ENCODE results near the gene PRKAR2B. TPM values are rescaled to one million over a fixed set of nuclear protein-coding genes. Genes with fewer than 3 reads are reported as not detected.
"Not testable (repeated sequence)": the region's sequence is repeated elsewhere in the genome, so short reads cannot be mapped to it uniquely, and the experiment has no call there.

Gene PRKAR2B
- total RNA-seq, 2 donors from 2014 or later, result 0.71 to 1.7 TPM

DNA sequence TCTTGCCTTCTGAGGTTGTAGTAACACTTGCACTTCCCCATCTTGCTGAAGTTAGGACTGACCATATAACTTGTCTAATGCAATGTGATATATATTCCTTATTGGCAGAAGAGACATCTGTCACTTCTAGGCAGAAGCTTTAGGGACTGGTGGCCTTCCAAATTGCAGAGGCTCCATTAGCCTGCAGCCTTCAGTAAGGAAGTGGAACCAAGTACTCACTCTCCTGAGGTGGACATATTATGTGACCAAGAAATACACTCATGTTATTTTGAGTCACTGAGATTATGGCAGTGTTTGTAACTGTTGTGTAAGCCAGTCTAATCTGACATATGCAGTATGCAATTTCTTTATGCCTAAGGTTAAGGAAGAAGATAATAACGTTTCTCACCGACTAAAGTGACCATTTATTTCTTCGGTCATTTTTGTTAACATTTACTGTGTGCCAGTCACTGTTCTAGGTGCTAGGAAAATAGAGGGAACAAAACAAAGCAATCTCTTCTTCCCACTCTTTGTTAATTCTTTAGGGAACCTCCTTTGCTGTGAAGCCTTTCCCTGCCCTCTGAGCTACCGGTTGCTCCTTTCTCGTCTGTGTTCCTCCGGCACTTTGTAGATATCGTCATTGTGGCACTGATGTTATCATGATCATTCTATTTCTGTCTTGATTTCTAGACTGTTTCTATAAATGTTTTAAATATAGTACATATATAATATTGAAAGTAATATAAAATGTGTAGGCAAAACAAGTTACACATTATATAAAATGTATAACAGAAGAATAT, 71.4 kb downstream of the PRKAR2B start:
- H3K27ac Mint-ChIP-seq, result peak overlapping the region in 1 of 2 donors; percentile 57
- H3K36me3 Mint-ChIP-seq, result no peaks in the 10 kb centered on the region
- ATAC-seq (no peak), DNase-seq (ENCODE audit: low spot score in 2 of 2) (no peak)
- no peaks in the 10 kb centered on the region for H3K9me3 Mint-ChIP-seq

DNA sequence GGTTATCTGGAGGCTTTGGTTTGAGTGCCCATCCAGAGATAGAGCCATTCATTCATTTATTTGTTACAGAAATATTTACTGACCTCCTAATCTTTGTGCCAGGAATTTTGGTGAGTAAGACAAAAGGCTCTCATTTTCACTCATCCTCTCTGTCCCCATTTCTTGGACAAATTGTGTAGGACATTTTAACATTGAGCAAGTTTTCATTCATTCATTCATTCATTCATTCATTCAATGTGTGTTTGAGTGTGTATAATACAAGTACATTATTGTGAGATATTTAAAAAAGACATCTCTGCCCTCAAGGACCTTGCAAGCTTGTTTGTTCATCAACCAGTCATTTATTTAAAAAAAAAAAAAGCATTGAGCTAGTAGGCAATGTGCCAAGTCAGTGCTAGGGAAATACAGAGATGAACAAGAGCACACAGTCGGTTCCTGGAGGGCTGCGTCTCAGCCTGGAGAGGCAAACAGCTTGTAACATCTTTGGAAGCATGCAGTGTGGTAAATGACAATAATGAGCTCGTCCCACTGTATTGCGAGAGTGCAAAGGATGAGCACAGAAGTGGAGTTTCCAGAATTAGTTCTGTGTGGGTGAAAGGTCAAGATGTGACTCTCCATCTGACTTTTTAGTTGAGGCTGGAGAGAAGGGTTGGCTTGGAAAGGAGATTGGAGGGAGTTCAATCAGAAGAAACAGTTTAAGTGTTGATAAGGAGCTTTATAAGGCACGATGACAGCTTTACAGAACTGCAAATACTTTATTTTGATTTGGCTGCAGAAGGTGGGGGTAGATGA, 73.8 kb downstream of the PRKAR2B start:
- no peak for ATAC-seq
- Mint-ChIP-seq H3K36me3 (no peaks in the 10 kb centered on the region), H3K9me3 (no peaks in the 10 kb centered on the region), H3K27ac (no peak overlapping the region)
- DNase-seq (ENCODE audit: low spot score in 2 of 2), result no peak

DNA sequence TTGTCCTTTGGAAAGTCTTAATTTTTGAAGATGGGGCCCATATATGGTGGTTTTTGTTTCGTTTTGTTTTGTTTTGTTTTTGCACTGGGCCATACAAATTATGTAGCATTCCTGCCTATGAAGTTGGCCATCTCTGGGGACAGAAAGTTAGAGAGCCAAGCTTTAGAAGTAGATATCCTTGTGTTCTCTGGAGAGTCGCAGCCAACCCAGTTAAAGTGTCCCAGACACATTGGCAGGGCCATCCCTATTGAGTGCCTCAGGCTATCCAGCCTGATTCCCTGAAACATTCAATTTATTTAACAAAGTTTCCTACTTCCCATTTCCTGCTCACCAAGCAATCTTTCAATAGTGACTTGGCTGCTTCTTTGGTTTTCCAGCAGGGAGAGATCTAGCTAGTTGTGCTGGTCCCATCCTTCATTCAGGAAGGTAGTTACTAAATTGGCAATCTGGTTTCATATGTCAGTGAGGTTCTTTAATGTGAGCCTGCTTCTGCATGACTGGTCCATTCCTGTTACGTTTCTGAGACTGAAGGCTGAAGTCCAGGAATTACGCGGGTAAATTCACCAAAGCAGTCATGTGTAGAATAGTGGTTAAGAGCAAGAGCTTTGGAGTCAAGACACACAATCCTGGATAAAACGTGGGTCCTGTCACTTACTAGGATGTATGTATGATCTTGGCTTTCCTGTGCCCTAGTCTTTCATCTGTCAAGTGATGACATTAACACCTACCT, 75.0 kb downstream of the PRKAR2B start:
- Mint-ChIP-seq H3K36me3 (no peaks in the 10 kb centered on the region), H3K9me3 (no peaks in the 10 kb centered on the region), H3K27ac (no peak overlapping the region)
- no peak for DNase-seq (ENCODE audit: low spot score in 2 of 2)
- no peak for ATAC-seq

DNA sequence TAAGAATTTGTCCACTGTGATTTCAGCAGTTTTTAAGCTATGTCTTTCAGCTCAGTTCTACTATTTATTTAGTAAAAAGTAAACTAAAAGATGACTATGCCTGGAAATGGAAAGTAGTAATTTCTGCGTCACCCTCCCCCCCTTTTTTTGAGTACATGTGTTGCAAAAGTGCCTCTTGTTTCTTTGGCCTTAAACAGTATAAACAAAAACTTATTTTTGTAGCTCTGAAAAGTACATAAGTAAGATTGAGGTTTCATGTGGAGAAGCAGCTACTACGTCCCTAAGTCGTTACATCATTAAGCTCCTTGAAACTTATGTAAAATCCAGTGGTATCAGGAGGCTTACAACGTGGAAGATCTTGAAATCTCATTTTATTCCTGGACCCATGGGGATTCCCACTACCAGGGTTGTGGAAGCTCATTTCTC, 78.0 kb downstream of the PRKAR2B start:
- Mint-ChIP-seq H3K36me3 (no peaks in the 10 kb centered on the region), H3K27ac (no peak overlapping the region), H3K9me3 (no peaks in the 10 kb centered on the region)
- ATAC-seq (no peak), DNase-seq (ENCODE audit: low spot score in 2 of 2) (no peak)

DNA sequence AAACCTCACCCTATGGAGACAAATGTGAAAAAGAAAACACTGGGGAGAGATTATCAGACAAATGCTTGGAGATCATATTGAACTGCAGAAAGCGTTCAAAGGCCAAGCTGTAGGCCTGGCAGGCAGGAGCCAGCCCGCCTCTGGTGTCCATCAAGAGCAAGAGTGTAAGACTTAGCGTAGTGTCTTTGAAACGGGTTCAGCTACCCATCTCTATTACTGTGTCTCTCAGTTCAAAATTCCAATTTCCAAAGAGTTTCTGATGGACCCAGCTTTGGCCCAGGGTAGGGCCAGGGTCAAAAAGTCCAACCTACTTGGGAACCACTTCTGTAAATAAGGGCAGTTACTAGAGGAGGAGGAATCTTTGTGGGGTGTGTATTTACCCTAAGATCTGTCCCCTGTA, 78.9 kb downstream of the PRKAR2B start:
- Mint-ChIP-seq H3K9me3 (no peaks in the 10 kb centered on the region), H3K36me3 (no peaks in the 10 kb centered on the region), H3K27ac (no peak overlapping the region)
- ATAC-seq (no peak), DNase-seq (ENCODE audit: low spot score in 2 of 2) (no peak)

DNA sequence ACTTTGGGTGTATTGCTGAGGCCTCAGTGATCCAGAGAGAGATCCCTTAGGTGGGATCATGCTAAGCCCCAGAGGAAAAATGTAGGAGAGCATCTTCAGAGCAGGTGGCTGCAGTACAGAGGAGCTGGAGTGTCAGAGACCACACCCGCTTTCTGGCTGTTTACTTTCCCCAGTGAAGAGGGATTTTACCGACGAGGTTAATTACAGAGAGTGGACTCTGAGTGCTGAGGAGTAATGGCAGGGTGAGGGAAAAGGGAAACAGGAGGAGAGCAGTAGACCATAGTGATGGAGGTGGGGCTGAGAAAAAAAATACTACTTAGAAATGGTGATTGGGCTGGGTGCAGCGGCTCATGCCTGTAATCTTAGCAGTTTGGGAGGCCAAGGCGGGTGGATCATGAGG, 81.0 kb downstream of the PRKAR2B start:
- ATAC-seq (no peak), DNase-seq (ENCODE audit: low spot score in 2 of 2) (no peak)
- Mint-ChIP-seq H3K36me3 (no peaks in the 10 kb centered on the region), H3K27ac (peak overlapping the region; percentile 67 to 80), H3K9me3 (no peaks in the 10 kb centered on the region)

DNA sequence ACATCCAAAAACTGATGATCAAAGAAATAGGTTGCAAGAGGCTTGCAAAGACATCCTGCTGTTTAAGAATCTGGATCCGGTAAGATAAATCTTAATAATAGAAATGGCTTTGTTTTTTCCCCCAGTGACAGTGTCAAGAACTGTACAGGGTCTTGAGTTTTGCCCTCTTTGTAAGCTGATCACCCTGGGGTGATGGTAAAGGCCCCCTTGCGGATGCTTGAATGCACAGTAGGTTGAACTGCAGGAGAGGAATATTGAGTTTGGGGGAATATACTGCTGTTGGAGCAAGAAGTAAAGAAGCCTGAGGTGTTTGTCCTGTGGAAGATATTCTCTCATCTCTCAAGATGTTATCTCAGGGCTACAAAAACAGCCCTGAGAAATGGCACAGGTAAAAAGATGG, 83.7 kb downstream of the PRKAR2B start:
- no peak for ATAC-seq
- Mint-ChIP-seq H3K27ac (no peak overlapping the region), H3K36me3 (no peaks in the 10 kb centered on the region), H3K9me3 (no peaks in the 10 kb centered on the region)
- DNase-seq (ENCODE audit: low spot score in 2 of 2), result no peak

DNA sequence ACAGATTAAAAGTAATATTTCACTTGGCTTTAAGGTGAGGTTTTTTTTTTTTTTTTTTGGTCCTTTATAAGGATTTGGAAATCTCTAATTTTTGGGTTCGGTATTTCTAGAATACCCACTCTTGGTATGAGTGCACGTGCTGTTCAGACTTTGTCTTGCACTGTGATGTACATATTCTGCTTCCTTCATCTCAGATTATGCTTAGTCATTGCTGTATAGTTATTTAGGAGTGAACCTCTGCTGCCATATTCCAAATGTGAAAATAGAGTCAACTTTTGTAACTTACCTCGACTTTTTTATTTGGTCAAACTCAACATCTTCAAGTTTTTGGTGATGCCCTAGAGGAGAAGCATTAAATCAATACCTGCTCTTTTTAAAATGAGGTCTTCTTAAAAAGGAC, 84.2 kb downstream of the PRKAR2B start:
- Mint-ChIP-seq H3K9me3 (no peaks in the 10 kb centered on the region), H3K27ac (no peak overlapping the region), H3K36me3 (no peaks in the 10 kb centered on the region)
- ATAC-seq (no peak), DNase-seq (ENCODE audit: low spot score in 2 of 2) (no peak)

DNA sequence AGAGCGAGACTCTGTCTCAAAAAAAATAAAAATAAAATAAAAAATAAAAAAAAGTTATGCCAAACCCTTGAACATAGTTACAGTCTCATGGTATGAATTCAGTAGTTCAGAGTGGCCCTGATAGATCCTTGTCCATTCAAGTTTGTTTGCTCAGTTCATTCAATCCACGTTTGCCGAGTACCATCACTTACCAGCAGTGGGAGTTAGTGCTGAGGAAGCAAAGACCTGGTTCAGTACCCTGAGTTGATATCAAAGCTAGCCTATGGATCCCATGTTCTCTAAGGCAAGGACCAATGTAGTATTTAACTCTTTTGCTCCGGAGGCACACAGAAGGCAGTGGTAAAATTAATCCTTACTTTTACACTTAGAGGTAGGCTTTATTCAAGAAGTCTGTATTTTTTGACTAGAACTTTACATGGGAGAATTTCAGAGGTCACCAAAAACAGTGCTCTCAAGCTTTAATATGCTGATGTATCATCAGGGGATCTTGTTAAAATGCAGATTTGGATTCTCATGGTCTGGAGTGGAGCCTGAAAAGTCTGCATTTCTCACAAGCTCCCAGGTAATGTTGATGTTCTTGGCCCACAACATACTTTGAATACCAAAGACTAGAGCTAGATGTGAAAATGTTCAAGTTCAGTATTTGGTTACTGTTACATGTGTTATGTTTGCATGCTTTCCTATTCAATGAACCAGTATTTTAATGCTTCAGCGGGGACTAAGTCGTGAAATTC, 86.1 kb downstream of the PRKAR2B start:
- Mint-ChIP-seq H3K36me3 (no peaks in the 10 kb centered on the region), H3K9me3 (no peaks in the 10 kb centered on the region), H3K27ac (no peak overlapping the region)
- ATAC-seq (no peak), DNase-seq (ENCODE audit: low spot score in 2 of 2) (no peak)

DNA sequence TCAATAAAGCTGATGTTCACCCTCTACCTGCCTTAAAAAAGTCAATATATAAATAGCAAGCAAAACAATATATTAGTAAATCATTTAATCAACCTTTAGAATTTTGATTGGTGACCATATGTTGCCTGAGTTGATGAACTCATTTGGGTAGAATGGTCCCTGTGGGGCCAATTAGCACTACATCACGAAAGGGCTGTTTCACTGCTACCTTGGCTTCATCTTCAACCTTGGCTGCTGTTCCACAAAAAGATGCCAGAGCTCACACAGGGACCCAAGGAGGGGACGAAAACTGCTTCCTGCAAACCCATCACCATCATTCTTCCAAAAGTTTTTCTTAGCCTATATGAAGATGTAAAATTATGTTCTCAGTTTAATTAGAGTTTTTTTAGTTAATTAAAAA, 88.9 kb downstream of the PRKAR2B start:
- no peak for ATAC-seq
- H3K36me3 Mint-ChIP-seq, result no peaks in the 10 kb centered on the region
- H3K27ac Mint-ChIP-seq, result no peak overlapping the region
- no peaks in the 10 kb centered on the region for H3K9me3 Mint-ChIP-seq
- DNase-seq (ENCODE audit: low spot score in 2 of 2), result no peak

DNA sequence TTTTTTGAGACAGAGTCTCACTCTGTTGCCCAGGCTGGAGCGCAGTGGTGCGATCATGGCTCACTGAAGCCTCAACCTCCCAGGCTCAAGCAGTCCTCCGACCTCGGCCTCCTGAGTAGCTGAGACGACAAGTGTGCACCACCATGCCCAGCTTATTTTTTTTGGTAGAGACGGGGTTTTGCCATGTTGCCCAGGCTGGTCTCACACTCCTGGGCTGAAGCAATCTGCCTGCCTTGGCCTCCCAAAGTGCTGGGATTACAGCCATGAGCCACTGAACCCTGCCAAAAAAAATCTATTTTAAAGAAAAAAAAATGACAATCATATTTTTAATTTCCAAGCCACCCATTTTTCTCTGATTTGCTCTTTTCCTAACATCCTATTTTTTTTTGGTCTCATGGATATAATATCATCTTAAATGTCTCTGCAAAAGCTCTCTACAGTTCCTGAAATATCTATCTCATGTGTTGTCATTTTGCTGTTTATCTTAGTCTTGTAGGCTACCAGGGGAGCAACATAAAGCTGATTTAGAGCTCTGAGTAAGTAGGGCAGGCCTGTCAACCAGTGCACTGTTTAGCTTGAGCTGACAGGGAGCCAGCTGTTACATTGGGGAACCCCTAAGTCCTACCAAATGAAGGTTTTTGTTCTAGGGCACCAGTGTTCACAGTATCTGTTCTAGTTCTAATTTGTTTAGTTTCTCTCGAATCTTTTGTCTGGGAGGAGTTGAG, 94.4 kb downstream of the PRKAR2B start:
- DNase-seq (ENCODE audit: low spot score in 2 of 2) (no peak), ATAC-seq (no peak)
- Mint-ChIP-seq H3K27ac (no peak overlapping the region), H3K36me3 (no peaks in the 10 kb centered on the region), H3K9me3 (no peaks in the 10 kb centered on the region)

DNA sequence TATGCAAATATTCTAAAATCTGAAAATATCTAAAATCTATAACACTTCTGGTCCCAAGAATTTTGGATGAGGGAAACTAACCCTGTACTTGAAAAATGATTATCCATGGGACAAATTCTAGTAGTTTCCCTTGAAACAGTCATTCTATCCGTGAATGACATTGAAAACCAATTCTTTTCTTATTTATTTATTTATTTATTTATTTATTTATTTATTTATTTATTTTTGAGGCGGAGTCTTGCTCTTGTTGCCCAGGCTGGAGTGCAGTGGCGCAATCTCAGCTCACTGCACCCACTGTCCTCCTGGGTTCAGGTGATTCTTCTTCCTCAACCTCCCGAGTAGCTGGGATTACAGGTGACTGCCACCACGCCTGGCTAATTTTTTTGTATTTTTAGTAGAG, 99.4 kb downstream of the PRKAR2B start:
- DNase-seq (ENCODE audit: low spot score in 2 of 2); H3K9me3 Mint-ChIP-seq; ATAC-seq; H3K27ac Mint-ChIP-seq; H3K36me3 Mint-ChIP-seq: not testable (repeated sequence)

DNA sequence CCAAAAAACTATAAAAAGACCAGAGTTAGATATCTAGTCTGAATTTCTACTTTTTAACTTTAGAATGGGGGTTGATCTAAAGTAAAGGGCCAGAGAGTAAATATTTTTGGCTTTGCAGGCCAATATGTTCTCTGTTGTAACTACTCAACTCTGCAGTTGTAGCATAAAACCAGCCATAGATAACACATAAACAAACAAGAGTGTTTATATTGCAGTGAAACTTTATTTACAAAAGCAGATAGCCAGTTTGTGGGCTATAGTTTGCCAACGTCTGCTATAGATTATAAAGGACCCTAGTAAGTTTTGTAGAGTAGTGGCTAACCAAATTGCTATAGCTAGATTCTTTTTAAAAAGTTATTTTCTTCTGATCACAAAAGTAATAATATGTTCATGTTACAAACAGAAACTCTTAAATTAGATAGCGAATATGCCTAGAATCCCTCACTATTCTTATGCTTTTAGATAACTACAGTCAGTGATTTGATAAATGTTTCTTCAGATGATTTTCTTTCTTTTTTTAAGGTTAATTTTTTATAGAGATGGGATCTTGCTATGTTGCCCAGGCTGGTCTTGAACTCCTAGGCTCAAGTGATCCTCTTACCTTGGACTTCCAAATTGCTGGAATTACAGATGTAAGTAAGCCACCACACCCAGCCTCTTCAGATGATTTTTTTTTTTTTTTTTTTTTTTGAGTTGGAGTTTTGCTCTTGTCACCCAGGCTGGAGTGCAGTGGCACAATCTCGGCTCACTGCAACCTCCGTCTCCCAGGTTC, 100.7 kb downstream of the PRKAR2B start:
- H3K9me3 Mint-ChIP-seq, result no peaks in the 10 kb centered on the region
- no peak for DNase-seq (ENCODE audit: low spot score in 2 of 2)
- H3K27ac Mint-ChIP-seq, result no peak overlapping the region
- no peak for ATAC-seq
- H3K36me3 Mint-ChIP-seq, result no peaks in the 10 kb centered on the region

DNA sequence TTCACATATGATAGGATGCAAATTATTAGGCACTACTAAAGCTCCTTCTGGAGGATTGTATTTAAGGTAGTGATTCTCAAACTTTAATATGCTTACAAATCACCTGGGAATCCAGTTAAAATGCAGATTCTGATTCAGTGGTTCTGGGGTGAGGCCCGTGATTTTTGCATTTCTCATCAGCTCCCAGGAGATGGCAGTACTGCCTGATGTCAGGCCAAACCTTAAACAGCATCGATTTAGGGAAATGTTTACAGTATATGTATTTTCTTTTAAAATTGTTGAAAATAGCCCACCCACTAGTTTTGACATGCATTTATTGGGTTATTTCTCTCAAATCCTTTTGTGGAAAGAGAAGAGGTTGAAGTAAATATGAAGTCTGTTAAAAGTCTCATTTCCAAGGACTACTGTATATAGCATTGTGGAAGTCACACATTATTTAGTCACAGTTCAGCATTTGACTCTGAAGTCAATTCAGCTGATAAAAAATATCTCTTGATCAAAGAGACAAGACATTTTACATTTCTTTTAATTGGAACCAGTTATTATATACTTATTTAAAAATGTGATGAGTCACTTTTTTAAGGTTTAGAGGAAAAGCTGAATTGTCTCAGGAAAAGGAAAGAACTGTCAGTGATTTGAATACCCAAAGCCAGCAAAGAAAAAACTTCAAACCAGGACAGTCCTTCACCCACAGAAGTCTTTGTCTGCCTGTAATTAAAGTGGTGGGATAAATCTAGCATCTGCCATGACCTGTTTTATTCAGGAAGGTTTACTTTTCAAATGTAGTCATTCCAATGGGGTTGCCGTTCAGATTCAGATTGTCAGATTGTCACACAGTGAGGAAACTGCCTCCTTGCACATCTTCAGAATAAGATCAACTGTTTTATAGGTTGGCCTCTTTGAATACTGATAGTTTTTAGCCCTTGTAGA, 103.2 kb downstream of the PRKAR2B start:
- no peak for DNase-seq (ENCODE audit: low spot score in 2 of 2)
- ATAC-seq, result peak; percentile 77 to 78
- Mint-ChIP-seq H3K9me3 (no peaks in the 10 kb centered on the region), H3K36me3 (no peaks in the 10 kb centered on the region), H3K27ac (no peak overlapping the region)

DNA sequence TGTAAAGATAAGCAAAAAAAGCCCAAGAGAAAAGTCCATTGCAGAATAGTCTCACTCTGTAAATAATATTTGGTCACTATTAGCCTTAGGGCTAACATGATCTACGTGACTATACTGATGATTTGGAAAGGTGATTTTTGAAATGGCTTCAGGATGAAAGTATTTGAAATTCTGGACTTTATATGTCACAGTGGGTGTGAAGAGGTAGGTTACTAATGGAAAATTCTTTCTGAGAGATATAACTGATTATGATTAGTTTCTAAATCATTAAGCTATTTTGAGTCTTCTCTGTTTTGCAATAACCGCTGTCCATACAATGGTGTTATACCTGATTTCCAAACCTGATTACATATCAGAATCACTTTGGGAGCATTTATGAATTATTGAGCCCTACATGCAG, 104.2 kb downstream of the PRKAR2B start:
- Mint-ChIP-seq H3K9me3 (no peaks in the 10 kb centered on the region), H3K27ac (no peak overlapping the region), H3K36me3 (no peaks in the 10 kb centered on the region)
- ATAC-seq (no peak), DNase-seq (ENCODE audit: low spot score in 2 of 2) (no peak)
